ENCODE measurements around the gene N4BP2L2.

The N4BP2L2 gene

DNA sequence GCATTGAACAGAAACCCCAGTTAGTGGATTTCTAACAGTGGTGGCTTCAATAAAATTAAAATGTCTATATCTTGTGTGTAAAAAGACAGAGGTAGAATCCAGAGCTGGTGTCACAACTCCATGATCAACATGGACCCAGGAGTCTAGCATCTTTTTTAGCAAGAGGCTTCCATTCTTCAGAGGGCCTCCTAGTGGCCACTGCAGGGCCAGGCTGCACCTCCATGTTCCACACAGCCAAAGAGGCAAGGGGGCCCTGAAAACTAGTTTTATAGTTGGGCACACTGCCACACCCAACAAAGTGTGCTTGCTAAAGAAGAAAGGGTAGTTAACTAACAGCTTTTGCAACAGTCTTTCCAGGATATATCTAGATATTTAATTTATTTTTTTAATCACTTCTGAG is 123.6 kb downstream of the N4BP2L2 start:
- H3K4me3 ChIP-seq (ENCODE audit: low read depth, low read length), result no peak overlapping the region
- TF ChIP-seq, protein P1, sequence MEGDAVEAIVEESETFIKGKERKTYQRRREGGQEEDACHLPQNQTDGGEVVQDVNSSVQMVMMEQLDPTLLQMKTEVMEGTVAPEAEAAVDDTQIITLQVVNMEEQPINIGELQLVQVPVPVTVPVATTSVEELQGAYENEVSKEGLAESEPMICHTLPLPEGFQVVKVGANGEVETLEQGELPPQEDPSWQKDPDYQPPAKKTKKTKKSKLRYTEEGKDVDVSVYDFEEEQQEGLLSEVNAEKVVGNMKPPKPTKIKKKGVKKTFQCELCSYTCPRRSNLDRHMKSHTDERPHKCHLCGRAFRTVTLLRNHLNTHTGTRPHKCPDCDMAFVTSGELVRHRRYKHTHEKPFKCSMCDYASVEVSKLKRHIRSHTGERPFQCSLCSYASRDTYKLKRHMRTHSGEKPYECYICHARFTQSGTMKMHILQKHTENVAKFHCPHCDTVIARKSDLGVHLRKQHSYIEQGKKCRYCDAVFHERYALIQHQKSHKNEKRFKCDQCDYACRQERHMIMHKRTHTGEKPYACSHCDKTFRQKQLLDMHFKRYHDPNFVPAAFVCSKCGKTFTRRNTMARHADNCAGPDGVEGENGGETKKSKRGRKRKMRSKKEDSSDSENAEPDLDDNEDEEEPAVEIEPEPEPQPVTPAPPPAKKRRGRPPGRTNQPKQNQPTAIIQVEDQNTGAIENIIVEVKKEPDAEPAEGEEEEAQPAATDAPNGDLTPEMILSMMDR (IDR thresholded peaks at IDR 0.05; ENCODE audit: borderline replicate concordance, insufficient read depth, low read depth, low read length), result peak; percentile 65

DNA sequence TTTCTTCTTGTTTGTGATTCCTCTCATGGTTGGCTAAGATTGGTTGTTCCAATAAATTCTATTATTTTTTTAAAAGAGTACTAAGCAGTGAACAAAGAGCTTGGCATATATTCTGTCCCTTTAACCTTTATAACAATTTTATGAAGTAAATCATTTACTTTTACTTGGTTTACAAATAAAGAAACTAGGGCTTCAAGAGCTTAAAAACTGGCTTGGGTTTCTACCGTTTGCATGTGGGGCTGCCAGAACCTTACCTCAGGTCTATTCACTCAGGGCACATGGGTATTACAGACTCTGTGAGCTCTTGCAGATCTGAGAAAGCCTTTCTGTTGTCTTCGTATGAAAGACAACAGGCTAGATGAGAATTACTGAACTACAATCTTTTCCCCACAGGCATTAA is 124.0 kb downstream of the N4BP2L2 start:
- TF ChIP-seq, protein P1 (IDR thresholded peaks at IDR 0.05; ENCODE audit: borderline replicate concordance, insufficient read depth, low read depth, low read length), result no peak
- H3K4me3 ChIP-seq (ENCODE audit: low read depth, low read length), result no peak overlapping the region

DNA sequence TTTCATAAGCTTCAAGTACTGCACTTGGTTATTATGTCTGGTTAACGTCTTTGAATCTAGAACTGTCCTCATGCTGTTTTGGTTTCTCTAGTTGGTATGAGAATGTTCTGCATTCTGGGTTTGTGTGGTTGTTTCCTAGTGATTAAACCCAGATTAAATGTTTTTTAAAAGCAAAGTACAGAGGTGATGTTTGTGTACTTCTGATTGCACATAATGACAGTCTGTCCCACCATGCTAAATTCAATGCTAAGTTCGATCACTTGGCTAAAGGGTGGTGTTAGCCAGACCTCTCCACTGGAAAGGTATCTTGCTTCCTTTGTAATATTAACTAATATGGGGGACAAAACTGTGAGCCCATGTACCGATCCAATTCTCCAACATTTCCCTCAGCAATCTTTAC is 125.3 kb downstream of the N4BP2L2 start:
- TF ChIP-seq, protein P1 (IDR thresholded peaks at IDR 0.05; ENCODE audit: borderline replicate concordance, insufficient read depth, low read depth, low read length), result no peak
- H3K4me3 ChIP-seq (ENCODE audit: low read depth, low read length), result no peak overlapping the region

DNA sequence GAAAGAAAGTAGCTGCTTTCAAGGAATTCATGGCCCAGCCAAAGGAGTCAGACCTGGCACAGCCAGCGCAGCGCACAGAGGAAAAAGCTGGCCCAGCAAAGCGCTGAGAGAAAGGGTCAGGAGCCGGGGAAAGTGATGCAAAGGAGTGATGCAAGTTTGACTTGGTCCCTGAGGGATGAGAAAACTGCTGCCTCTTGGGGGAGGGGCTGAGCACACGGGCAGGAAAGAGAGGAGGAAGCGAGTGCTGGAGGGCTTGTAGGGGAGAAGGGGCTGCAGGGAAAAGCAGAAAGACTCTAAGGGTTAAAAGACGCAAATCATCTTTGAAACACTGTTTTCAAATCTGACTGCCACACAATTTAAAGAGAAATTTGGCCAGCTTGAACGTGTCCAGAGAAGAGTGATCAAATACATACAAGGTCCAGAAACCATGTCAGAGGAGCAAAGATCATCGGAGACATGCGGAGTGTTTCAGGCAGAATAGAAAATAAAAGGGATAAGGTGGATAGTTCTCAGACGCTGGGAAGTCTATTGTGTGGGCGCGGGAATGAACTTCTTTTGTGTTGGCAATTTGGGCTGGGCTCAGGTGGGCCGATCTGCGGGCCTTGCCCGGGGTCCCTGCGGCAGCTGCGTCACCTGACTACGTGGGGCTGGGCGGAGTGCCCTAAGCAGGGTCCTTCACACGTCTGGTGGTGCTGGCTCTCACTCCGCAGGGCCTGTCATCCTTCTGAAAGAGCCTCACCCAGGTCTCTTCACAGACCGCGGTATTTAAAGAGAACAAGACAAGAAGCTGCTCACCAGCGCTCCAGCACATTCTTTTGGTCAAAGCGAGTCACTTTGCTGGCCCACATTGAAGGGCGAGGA is 128.8 kb downstream of the N4BP2L2 start:
- H3K4me3 ChIP-seq (ENCODE audit: low read depth, low read length), result no peak overlapping the region
- TF ChIP-seq, protein P1 (IDR thresholded peaks at IDR 0.05; ENCODE audit: borderline replicate concordance, insufficient read depth, low read depth, low read length), result no peak

DNA sequence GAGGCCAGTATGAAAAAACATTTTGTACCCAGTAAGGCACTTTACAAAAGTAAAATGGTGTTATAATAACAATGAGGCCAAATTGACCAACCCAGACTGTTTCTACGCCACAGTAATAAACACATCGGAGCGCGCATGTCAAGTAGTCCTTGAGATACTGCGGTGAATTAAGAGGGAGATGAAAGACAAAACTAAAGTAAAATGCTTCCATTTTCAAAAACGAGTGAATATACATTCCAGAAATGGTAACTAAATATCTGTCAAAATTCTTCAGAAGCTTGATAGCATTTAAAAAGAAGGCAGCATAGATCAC is 129.6 kb downstream of the N4BP2L2 start:
- no peak overlapping the region for H3K4me3 ChIP-seq (ENCODE audit: low read depth, low read length)
- TF ChIP-seq, protein P1 (IDR thresholded peaks at IDR 0.05; ENCODE audit: borderline replicate concordance, insufficient read depth, low read depth, low read length), result no peak

DNA sequence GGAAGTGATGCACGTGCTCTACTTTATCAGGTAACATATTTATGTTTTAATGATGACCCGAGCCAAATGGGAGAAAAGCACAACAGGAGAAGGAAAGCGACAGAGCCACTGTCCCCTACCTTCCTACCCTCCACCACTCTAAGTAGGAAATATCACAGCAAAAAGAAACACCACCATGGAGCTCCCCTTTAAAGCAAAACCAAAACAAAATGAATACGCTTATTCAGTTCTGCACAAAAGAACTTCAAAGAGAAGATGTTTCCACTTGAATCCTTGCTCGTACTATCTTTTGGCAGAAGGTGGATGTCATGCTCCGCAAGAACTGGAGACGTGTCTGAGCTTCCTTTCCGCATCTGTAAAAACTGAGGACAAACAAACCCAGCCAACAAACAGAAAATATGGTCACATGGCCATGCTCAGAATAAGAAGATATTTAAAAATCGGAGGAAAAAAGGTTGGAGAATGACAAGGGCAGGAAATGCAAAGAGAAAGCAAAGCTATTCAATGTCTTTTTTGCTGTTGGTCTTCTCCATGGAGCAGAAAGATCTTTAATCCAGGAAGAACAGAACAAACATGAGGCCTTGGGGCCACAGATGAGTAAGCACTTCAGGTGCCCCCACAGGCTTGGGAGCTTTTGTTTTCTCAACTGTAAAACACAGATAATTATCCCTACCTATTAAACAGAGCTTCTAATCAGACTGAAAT is 130.1 kb downstream of the N4BP2L2 start:
- no peak overlapping the region for H3K4me3 ChIP-seq (ENCODE audit: low read depth, low read length)
- TF ChIP-seq, protein P1 (IDR thresholded peaks at IDR 0.05; ENCODE audit: borderline replicate concordance, insufficient read depth, low read depth, low read length), result no peak

DNA sequence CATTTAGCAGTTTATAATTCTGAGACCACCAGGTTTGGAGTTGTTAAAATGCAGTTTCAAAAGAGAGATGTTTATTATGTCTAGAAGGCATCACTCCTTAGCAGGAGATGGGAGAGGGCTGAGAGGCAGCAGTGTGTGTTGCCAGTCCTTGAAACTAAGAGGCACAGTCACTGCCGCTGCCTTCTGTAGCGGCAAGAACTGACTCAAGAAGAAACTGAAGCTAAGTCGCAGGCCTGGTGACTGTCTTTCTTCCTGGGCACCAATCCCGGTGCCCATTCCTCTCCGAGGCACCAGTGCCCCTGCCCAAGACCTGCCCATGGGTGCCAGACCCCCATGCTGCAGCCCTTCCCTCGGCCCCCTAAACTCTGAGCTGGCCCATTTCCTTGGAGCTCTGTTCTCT is 130.7 kb downstream of the N4BP2L2 start:
- TF ChIP-seq, protein P1 (IDR thresholded peaks at IDR 0.05; ENCODE audit: borderline replicate concordance, insufficient read depth, low read depth, low read length), result no peak
- H3K4me3 ChIP-seq (ENCODE audit: low read depth, low read length), result no peak overlapping the region

All from GM12875 (cell line).